Measurements from ENCODE around the gene GM2A.

The GM2A gene

DNA sequence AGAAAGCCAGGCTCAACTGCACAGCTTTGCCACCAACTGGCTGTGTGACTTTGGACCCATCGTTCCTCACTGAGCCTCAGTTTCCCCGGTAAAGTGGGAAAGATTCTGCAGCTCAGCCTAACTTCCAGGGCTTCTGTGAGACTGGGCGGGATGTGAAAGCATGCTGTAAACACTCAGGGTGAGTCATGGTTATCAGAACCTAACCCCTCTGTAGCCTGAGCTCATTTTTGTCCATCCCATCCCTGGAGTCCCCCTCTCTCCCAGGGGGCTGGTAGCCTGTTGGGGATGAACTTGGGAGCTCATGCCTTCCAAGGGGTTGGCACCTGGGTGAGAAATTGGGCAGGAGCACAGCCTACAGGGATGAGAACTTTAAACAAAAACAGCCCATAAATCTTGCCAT lies 31.4 kb upstream of the GM2A start:
- Histone ChIP-seq H3K4me1 (ENCODE audit: control insufficient read depth in 1 of 2, insufficient read depth in 2 of 2, low read length in 2 of 2) (peaks cover 12 to 19% of the 10 kb centered on the region in 2 experiments), H3K9ac (ENCODE audit: low read length) (no peak overlapping the region), H3K27ac (ENCODE audit: low read depth, low read length) (no peak overlapping the region), H3K4ac (ENCODE audit: low read depth, low read length) (no peak overlapping the region), H4K8ac (ENCODE audit: low read depth, low read length) (no peak overlapping the region), H2BK120ac (ENCODE audit: insufficient read depth, low read length, poor library complexity) (no peak overlapping the region), H2AFZ (ENCODE audit: insufficient read depth, low read length, poor library complexity) (no peak overlapping the region), H3K36me3 (ENCODE audit: control insufficient read depth in 1 of 2, insufficient read depth in 2 of 2, low read length in 2 of 2) (no peaks in the 10 kb centered on the region), H3K14ac (ENCODE audit: low read length) (no peak overlapping the region), H3K79me1 (ENCODE audit: low read length) (peaks cover 8% of the 10 kb centered on the region), H3K4me3 (ENCODE audit: low read depth, low read length) (no peak overlapping the region), H2AK5ac (ENCODE audit: low read length) (no peak overlapping the region), H3K4me2 (ENCODE audit: low read length) (no peak overlapping the region), H3K9me3 (ENCODE audit: insufficient read depth, low read depth, low read length) (peaks cover 3% of the 10 kb centered on the region), H4K12ac (ENCODE audit: low read depth, low read length) (no peak overlapping the region), H4K91ac (ENCODE audit: low read depth, low read length) (no peak overlapping the region), H3K79me2 (ENCODE audit: control insufficient read depth, insufficient read depth, low read length, poor library complexity) (peaks cover 3% of the 10 kb centered on the region), H2BK12ac (ENCODE audit: low read length) (no peak overlapping the region), H3K23ac (ENCODE audit: low read length) (no peak overlapping the region), H3K18ac (ENCODE audit: low read length) (no peak overlapping the region), H2BK5ac (ENCODE audit: low read depth, low read length, poor library complexity) (no peak overlapping the region), H3K27me3 (ENCODE audit: insufficient read depth, low read length) (no peaks in the 10 kb centered on the region)
- no CpG with 5 or more reads among the region's 3 CpGs for WGBS (ENCODE audit: extremely low coverage, insufficient coverage, insufficient read length)
- DNase-seq = peak in 1 of 2 donors; percentile 34

DNA sequence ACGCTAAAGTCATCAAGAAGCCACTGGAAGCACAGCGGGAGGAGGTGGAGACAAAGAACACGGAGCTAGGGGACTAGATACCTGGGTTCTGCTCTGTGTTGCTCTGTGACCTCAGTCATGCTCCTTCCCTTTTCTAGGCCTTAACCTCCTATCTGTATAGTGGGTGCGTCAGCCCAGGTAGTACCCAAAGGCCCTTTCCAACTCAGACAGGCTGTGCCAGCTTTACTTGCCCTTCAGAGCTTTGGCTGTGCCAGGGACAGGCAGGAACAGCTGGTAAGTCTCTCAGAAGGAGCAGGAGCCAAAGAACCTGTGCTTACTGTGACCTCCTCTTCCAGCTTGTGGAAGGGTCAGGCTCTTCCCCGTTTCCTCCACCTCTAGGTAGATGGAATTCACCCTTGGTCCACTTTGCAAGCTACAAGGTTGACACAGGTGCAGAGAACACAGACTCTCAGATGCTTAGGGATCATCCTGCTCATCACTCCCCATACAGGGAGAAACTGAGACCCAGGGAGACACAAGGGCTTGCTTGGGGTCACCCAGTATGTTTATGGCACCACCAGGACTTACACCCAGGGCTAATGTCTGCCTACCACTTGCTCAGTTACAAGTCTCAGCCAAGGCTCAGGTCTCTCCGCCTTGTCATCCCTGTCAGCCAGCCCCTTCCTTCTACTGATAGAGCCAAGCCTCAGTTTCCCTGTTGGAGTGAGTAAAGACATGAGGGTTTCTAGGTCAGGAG lies 30.8 kb upstream of the GM2A start:
- H2BK12ac ChIP-seq (ENCODE audit: low read length) = no peak overlapping the region
- no peak overlapping the region for H4K91ac ChIP-seq (ENCODE audit: low read depth, low read length)
- no peak overlapping the region for H3K14ac ChIP-seq (ENCODE audit: low read length)
- peaks cover 3% of the 10 kb centered on the region for H3K79me2 ChIP-seq (ENCODE audit: control insufficient read depth, insufficient read depth, low read length, poor library complexity)
- no peak overlapping the region for H3K27ac ChIP-seq (ENCODE audit: low read depth, low read length)
- H2AK5ac ChIP-seq (ENCODE audit: low read length) = no peak overlapping the region
- no peak for DNase-seq
- no peak overlapping the region for H3K4me3 ChIP-seq (ENCODE audit: low read depth, low read length)
- H3K79me1 ChIP-seq (ENCODE audit: low read length) = peaks cover 8% of the 10 kb centered on the region
- no peak overlapping the region for H2BK5ac ChIP-seq (ENCODE audit: low read depth, low read length, poor library complexity)
- H3K27me3 ChIP-seq (ENCODE audit: insufficient read depth, low read length) = no peaks in the 10 kb centered on the region
- WGBS (ENCODE audit: extremely low coverage, insufficient coverage, insufficient read length) = no CpG with 5 or more reads among the region's 6 CpGs
- H2BK120ac ChIP-seq (ENCODE audit: insufficient read depth, low read length, poor library complexity) = no peak overlapping the region
- H3K36me3 ChIP-seq (ENCODE audit: control insufficient read depth in 1 of 2, insufficient read depth in 2 of 2, low read length in 2 of 2) = no peaks in the 10 kb centered on the region
- H3K4ac ChIP-seq (ENCODE audit: low read depth, low read length) = no peak overlapping the region
- H3K4me1 ChIP-seq (ENCODE audit: control insufficient read depth in 1 of 2, insufficient read depth in 2 of 2, low read length in 2 of 2) = peaks cover 12 to 15% of the 10 kb centered on the region in 2 experiments
- no peak overlapping the region for H4K8ac ChIP-seq (ENCODE audit: low read depth, low read length)
- no peak overlapping the region for H3K9ac ChIP-seq (ENCODE audit: low read length)
- no peak overlapping the region for H2AFZ ChIP-seq (ENCODE audit: insufficient read depth, low read length, poor library complexity)
- no peak overlapping the region for H4K12ac ChIP-seq (ENCODE audit: low read depth, low read length)
- no peak overlapping the region for H3K23ac ChIP-seq (ENCODE audit: low read length)
- H3K9me3 ChIP-seq (ENCODE audit: insufficient read depth, low read depth, low read length) = peaks cover 3% of the 10 kb centered on the region
- H3K18ac ChIP-seq (ENCODE audit: low read length) = no peak overlapping the region
- H3K4me2 ChIP-seq (ENCODE audit: low read length) = no peak overlapping the region

DNA sequence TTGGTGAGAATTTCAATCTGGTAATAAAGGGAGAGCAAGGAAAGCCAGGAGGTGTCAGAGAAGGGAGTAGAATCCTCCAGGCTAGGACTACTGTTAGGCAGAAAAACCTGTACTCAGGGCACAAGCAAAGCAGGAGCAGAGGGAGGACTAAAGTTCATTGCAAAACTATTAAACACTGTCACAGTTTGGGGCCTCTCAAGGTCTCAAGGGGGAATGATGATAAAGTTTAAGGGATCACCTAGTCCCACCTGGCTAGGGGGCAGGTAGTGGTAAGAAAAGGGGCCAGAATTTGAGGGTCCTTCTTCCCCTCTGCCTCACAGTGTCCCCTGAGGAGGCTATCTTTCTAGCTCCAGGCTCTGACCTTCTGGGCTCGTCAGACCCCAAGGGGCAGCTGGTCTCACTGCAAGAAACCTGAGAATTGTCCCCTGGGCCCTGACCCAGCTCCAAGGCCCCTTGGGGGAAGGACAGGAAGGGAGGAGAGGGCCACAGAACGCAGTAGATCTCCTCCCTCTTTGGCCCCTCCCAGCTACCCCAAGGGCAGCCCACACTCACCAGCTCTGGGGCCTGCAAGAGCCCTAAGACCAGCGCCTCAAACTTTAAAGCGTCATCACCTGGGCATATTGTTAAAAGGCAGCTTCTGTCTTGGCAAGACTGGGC lies 30.1 kb upstream of the GM2A start:
- Histone ChIP-seq H4K91ac (ENCODE audit: low read depth, low read length) (no peak overlapping the region), H2BK12ac (ENCODE audit: low read length) (no peak overlapping the region), H4K12ac (ENCODE audit: low read depth, low read length) (no peak overlapping the region), H2BK5ac (ENCODE audit: low read depth, low read length, poor library complexity) (no peak overlapping the region), H3K79me1 (ENCODE audit: low read length) (peaks cover 5% of the 10 kb centered on the region), H3K23ac (ENCODE audit: low read length) (no peak overlapping the region), H4K8ac (ENCODE audit: low read depth, low read length) (peak overlapping the region; percentile 12), H3K9me3 (ENCODE audit: insufficient read depth, low read depth, low read length) (peaks cover 3% of the 10 kb centered on the region), H2AFZ (ENCODE audit: insufficient read depth, low read length, poor library complexity) (no peak overlapping the region), H3K4me1 (ENCODE audit: control insufficient read depth in 1 of 2, insufficient read depth in 2 of 2, low read length in 2 of 2) (peaks cover 9 to 11% of the 10 kb centered on the region in 2 experiments), H3K79me2 (ENCODE audit: control insufficient read depth, insufficient read depth, low read length, poor library complexity) (peaks cover 3% of the 10 kb centered on the region), H3K27ac (ENCODE audit: low read depth, low read length) (no peak overlapping the region), H3K4ac (ENCODE audit: low read depth, low read length) (no peak overlapping the region), H3K36me3 (ENCODE audit: control insufficient read depth in 1 of 2, insufficient read depth in 2 of 2, low read length in 2 of 2) (no peaks in the 10 kb centered on the region), H3K4me2 (ENCODE audit: low read length) (peak overlapping the region; percentile 96), H3K4me3 (ENCODE audit: low read depth, low read length) (peak overlapping the region; percentile 75), H3K14ac (ENCODE audit: low read length) (no peak overlapping the region), H2BK120ac (ENCODE audit: insufficient read depth, low read length, poor library complexity) (no peak overlapping the region), H3K9ac (ENCODE audit: low read length) (no peak overlapping the region), H3K18ac (ENCODE audit: low read length) (peak overlapping the region; percentile 30), H2AK5ac (ENCODE audit: low read length) (no peak overlapping the region), H3K27me3 (ENCODE audit: insufficient read depth, low read length) (no peaks in the 10 kb centered on the region)
- DNase-seq = peak in 1 of 2 donors; percentile 19
- WGBS (ENCODE audit: extremely low coverage, insufficient coverage, insufficient read length) = no CpG with 5 or more reads among the region's 4 CpGs

DNA sequence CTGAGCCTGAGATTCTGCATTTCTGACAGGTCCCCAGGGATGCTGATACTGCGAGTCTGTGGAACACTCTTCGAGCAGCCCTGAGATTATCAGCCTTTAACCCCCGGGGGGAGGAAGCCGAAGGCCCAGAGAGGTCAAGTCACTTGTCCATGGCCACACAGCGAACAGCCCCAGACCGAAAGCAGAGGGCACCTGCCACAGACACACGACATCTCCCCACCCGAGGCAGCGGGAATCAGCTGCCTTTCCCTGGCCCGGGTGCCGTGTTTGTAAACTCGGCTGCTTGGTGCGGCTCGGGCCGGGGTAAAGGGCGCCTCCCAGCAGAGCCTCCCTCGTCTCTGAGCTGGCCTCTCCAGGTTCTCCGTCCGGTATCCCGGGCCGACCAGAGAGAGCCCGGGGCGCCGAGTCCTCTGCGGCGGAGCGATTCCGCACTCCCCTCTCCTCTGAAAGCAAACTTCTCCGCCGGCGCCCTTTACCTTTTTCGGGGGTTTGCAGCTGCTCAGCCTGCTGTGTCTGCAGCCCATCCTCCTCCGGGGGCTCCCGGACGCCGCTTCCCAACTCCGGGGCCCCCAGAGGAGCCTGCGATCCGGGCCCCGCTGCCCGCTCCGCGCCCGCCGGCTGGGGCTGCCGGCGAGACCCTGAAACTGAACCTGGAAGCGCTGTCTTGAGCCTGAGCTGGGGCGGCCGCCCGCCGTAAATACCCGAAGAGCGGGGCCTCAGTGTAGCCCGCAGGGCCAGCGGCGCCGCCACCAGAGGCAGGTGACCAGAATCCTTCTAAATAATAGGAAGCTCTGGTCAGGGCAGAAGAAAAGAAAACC lies 29.3 kb upstream of the GM2A start, which contains the start of gene CCDC69:
TSS of gene CCDC69 (minus strand) at position 646 of the 818 bp plus-strand sequence. CDS start at position 524, 122 bp downstream.
- no peak within 1 kb of the TSS for H3K23ac ChIP-seq (ENCODE audit: low read length)
- H2BK12ac ChIP-seq (ENCODE audit: low read length) = peak within 1 kb of the TSS; percentile 67
- H3K79me1 ChIP-seq (ENCODE audit: low read length) = peaks cover 5% of the 10 kb centered on the region
- peak within 1 kb of the TSS; percentile 91 for H2BK120ac ChIP-seq (ENCODE audit: insufficient read depth, low read length, poor library complexity)
- peaks cover 3% of the 10 kb centered on the region for H3K9me3 ChIP-seq (ENCODE audit: insufficient read depth, low read depth, low read length)
- H3K4ac ChIP-seq (ENCODE audit: low read depth, low read length) = no peak within 1 kb of the TSS
- no peaks in the 10 kb centered on the region for H3K27me3 ChIP-seq (ENCODE audit: insufficient read depth, low read length)
- peak; percentile 78 to 82 for DNase-seq
- peak within 1 kb of the TSS; percentile 75 for H3K4me3 ChIP-seq (ENCODE audit: low read depth, low read length)
- H3K79me2 ChIP-seq (ENCODE audit: control insufficient read depth, insufficient read depth, low read length, poor library complexity) = peaks cover 3% of the 10 kb centered on the region
- H3K4me1 ChIP-seq (ENCODE audit: control insufficient read depth in 1 of 2, insufficient read depth in 2 of 2, low read length in 2 of 2) = peaks cover 9% of the 10 kb centered on the region in 2 experiments
- peak within 1 kb of the TSS; percentile 29 for H3K14ac ChIP-seq (ENCODE audit: low read length)
- H2BK5ac ChIP-seq (ENCODE audit: low read depth, low read length, poor library complexity) = peak within 1 kb of the TSS; percentile 79
- WGBS (ENCODE audit: extremely low coverage, insufficient coverage, insufficient read length) = no CpG with 5 or more reads among the region's 58 CpGs
- peak within 1 kb of the TSS; percentile 32 for H2AFZ ChIP-seq (ENCODE audit: insufficient read depth, low read length, poor library complexity)
- H3K4me2 ChIP-seq (ENCODE audit: low read length) = peak within 1 kb of the TSS; percentile 96
- H3K18ac ChIP-seq (ENCODE audit: low read length) = peak within 1 kb of the TSS; percentile 58
- no peak within 1 kb of the TSS for H3K27ac ChIP-seq (ENCODE audit: low read depth, low read length)
- no peak within 1 kb of the TSS for H4K12ac ChIP-seq (ENCODE audit: low read depth, low read length)
- peak within 1 kb of the TSS; percentile 44 for H3K9ac ChIP-seq (ENCODE audit: low read length)
- no peaks in the 10 kb centered on the region for H3K36me3 ChIP-seq (ENCODE audit: control insufficient read depth in 1 of 2, insufficient read depth in 2 of 2, low read length in 2 of 2)
- no peak within 1 kb of the TSS for H2AK5ac ChIP-seq (ENCODE audit: low read length)
- H4K8ac ChIP-seq (ENCODE audit: low read depth, low read length) = peak within 1 kb of the TSS; percentile 61
- peak within 1 kb of the TSS; percentile 41 for H4K91ac ChIP-seq (ENCODE audit: low read depth, low read length)

Data from trophoblast cell (in vitro differentiated cells and primary cell).